HEK293 (cell line): ENCODE measurements around the gene COMMD4.
A peak's percentile ranks its signal among the peaks of the same experiment; 100 is the strongest.

Source experiments
- CTCF ChIA-PET: fragments of 350-600 bp; formaldehyde crosslinking; extraction: SDS; loops from one replicate; lab custom pipeline; 2021; ENCODE audit warnings: antibody characterized with exemption; lab: Yijun Ruan, JAX
- POLR2A ChIA-PET: fragments of 300-600 bp; formaldehyde crosslinking; extraction: SDS; loops from one replicate; lab custom pipeline; 2020; ENCODE audit warnings: antibody characterized with exemption, inconsistent platforms; lab: Yijun Ruan, JAX
- H3K27ac ChIP-seq: fragments of 200-500 bp; sonication (Bioruptor generic); 2 replicates; pipeline ENCODE4 v1.5.1; 2014; ENCODE audit warnings: low read depth, low read length, control low read depth, inconsistent platforms; ENCODE audit errors: extremely low read depth
- H3K36me3 ChIP-seq, 2 experiments: fragments of 200-500 bp in 1 of 2; sonication (Bioruptor generic) in 1 of 2; 1 replicate in 1 of 2; 2 replicates in 1 of 2; pipeline ENCODE4 v1.5.1; 2014 to 2017; ENCODE audit warnings: inconsistent platforms in 2 of 2, low read length in 2 of 2; ENCODE audit not compliant: control insufficient read depth in 2 of 2, insufficient read depth in 1 of 2
- H3K4me1 ChIP-seq: fragments of 200-500 bp; sonication (Bioruptor generic); 2 replicates; pipeline ENCODE4 v1.5.1; 2014; ENCODE audit warnings: mild to moderate bottlenecking, low read length, inconsistent platforms; ENCODE audit not compliant: control insufficient read depth, insufficient read depth
- H3K4me3 ChIP-seq: 2 replicates; pipeline ENCODE4 v1.5.1; 2011; ENCODE audit warnings: low read depth, mild to moderate bottlenecking, control low read depth, low read length, moderate library complexity
- H3K9me3 ChIP-seq: fragments of 200-500 bp; sonication (Bioruptor generic); 2 replicates; pipeline ENCODE4 v1.5.1; 2014; ENCODE audit warnings: low read depth, low read length, inconsistent platforms; ENCODE audit not compliant: control insufficient read depth, insufficient read depth
- BCL11A ChIP-seq: fragments of 450-650 bp; formaldehyde crosslinking; IDR thresholded peaks from 2 replicates; pipeline ENCODE4 v1.5.1; 2016; ENCODE audit warnings: low read depth, missing biosample characterization, missing genetic modification characterization
- HOXD13 ChIP-seq: sonication (generic); formaldehyde crosslinking; IDR thresholded peaks from 2 replicates; pipeline ENCODE4 v1.8.0; 2022; ENCODE audit warnings: missing genetic modification reagents, borderline replicate concordance
- IKZF3 ChIP-seq: fragments of 450-650 bp; IDR thresholded peaks from 2 replicates; pipeline ENCODE4 v1.5.0; 2018; ENCODE audit warnings: missing biosample characterization, mild to moderate bottlenecking, missing genetic modification characterization, moderate library complexity
- REPIN1 ChIP-seq: fragments of 450-650 bp; formaldehyde crosslinking; IDR thresholded peaks from 2 replicates; pipeline ENCODE4 v1.5.1; 2017; ENCODE audit warnings: missing biosample characterization, missing genetic modification characterization, low read depth
- SP2 ChIP-seq: fragments of 450-650 bp; formaldehyde crosslinking; IDR thresholded peaks from 2 replicates; pipeline ENCODE4 v1.5.1; 2016; ENCODE audit warnings: missing biosample characterization, missing genetic modification characterization
- ZBTB17 ChIP-seq: fragments of 450-650 bp; formaldehyde crosslinking; IDR thresholded peaks from 2 replicates; pipeline ENCODE4 v1.5.1; 2016; ENCODE audit warnings: missing biosample characterization, missing genetic modification characterization
- ZBTB20 ChIP-seq: fragments of 450-650 bp; formaldehyde crosslinking; IDR thresholded peaks from 2 replicates; pipeline ENCODE4 v1.5.1; 2016; ENCODE audit warnings: missing biosample characterization, missing genetic modification characterization
- ZBTB44 ChIP-seq: fragments of 450-650 bp; IDR thresholded peaks from 2 replicates; pipeline ENCODE4 v1.5.1; 2018; ENCODE audit warnings: missing biosample characterization, mild to moderate bottlenecking, missing genetic modification characterization
- ZBTB8A ChIP-seq: fragments of 450-650 bp; formaldehyde crosslinking; IDR thresholded peaks from 2 replicates; pipeline ENCODE4 v1.5.1; 2016; ENCODE audit warnings: missing biosample characterization, missing genetic modification characterization
- ZFP69B ChIP-seq: fragments of 450-650 bp; formaldehyde crosslinking; IDR thresholded peaks from 2 replicates; pipeline ENCODE4 v1.5.1; 2016; ENCODE audit warnings: missing biosample characterization, missing genetic modification characterization
- ZNF121 ChIP-seq: fragments of 450-650 bp; formaldehyde crosslinking; IDR thresholded peaks from 2 replicates; pipeline ENCODE4 v1.5.1; 2016; ENCODE audit warnings: missing biosample characterization, missing genetic modification characterization
- ZNF174 ChIP-seq: fragments of 450-650 bp; formaldehyde crosslinking; IDR thresholded peaks from 2 replicates; pipeline ENCODE4 v1.5.0; 2017; ENCODE audit warnings: missing biosample characterization, mild to moderate bottlenecking, missing genetic modification characterization
- ZNF24 ChIP-seq: fragments of 450-650 bp; formaldehyde crosslinking; IDR thresholded peaks from 2 replicates; pipeline ENCODE4 v1.5.1; 2016; ENCODE audit warnings: missing biosample characterization, missing genetic modification characterization
- ZNF292 ChIP-seq: fragments of 450-650 bp; formaldehyde crosslinking; IDR thresholded peaks from 2 replicates; pipeline ENCODE4 v1.5.1; 2016; ENCODE audit warnings: low read depth, missing biosample characterization, missing genetic modification characterization, borderline replicate concordance
- ZNF473 ChIP-seq: fragments of 450-650 bp; formaldehyde crosslinking; IDR thresholded peaks from 2 replicates; pipeline ENCODE4 v1.5.1; 2017; ENCODE audit warnings: missing biosample characterization, missing genetic modification characterization
- ZNF48 ChIP-seq: fragments of 450-650 bp; formaldehyde crosslinking; IDR thresholded peaks from 2 replicates; pipeline ENCODE4 v1.5.1; 2016; ENCODE audit warnings: missing biosample characterization, missing genetic modification characterization
- ZNF658 ChIP-seq: fragments of 450-650 bp; formaldehyde crosslinking; IDR thresholded peaks from 2 replicates; pipeline ENCODE4; 2016; ENCODE audit warnings: missing biosample characterization, missing genetic modification characterization
- ZNF660 ChIP-seq: fragments of 450-650 bp; IDR thresholded peaks from 2 replicates; pipeline ENCODE4 v1.5.1; 2018; ENCODE audit warnings: missing biosample characterization, mild to moderate bottlenecking, missing genetic modification characterization
- TF ChIP-seq, protein P1 (sequence below): fragments of 450-650 bp; formaldehyde crosslinking; IDR thresholded peaks from 2 replicates; pipeline ENCODE4 v1.5.1; 2016; ENCODE audit warnings: missing biosample characterization, missing genetic modification characterization
- TF ChIP-seq, protein P2 (sequence below): fragments of 450-650 bp; formaldehyde crosslinking; IDR thresholded peaks from 2 replicates; pipeline ENCODE4 v1.5.1; 2017; ENCODE audit warnings: missing biosample characterization, missing genetic modification characterization
- TF ChIP-seq, protein P3 (sequence below): fragments of 450-650 bp; formaldehyde crosslinking; IDR thresholded peaks from 2 replicates; pipeline ENCODE4 v1.5.1; 2016; ENCODE audit warnings: missing biosample characterization, missing genetic modification characterization, low read depth
- TF ChIP-seq, protein P4 (sequence below): fragments of 450-650 bp; formaldehyde crosslinking; IDR thresholded peaks from 2 replicates; pipeline ENCODE4 v1.5.1; 2016; ENCODE audit warnings: missing biosample characterization, missing genetic modification characterization, borderline replicate concordance

COMMD4 gene

DNA sequence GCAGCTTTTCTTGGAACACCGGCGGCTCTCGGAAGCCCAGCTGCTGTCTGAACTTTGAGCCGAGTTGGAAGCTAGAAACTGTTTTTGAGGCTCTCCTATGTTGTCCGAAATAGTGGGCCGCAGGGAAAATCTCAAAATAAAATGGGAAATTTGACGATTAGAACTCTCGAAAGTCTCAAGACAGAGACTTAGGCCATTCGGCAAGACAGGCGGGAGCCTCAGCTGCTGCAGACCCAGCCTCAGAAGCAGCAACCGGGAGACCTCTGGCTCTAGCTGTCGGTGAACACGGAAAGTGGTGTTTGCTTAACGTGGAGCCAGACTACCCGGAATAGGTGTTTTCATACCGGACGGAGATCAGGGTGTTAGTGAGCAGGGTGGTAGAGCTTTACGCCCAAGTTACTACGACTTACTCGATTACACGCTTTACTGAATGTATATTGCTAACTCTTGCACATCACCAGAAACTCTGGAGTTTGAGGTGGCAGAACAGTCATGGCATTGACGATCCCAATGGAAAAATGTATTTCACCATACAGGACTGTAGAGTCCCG, 32.9 kb downstream of the COMMD4 start (continued):
- peak; percentile 93 for TF ChIP-seq ZBTB20 (tag by site-specific recombination)

GRCh38 chr15:75369897-75370581, 34.2 kb downstream of the COMMD4 start:
- ChIA-PET POLR2A (interaction anchor here (0.5 to 5.8 kb wide), 9 partner anchors 17 to 521 kb away, joined by 3 to 242 read pairs (median 5); partner anchors contain the start of genes COMMD4, IMP3 and SIN3A), CTCF (interaction anchor here (0.6 to 5.3 kb wide), 12 partner anchors 12 to 432 kb away, joined by 3 to 66 read pairs (median 5); partner anchors contain the start of gene SNX33)
- Histone ChIP-seq H3K27ac (no peak overlapping the region), H3K4me3 (no peak overlapping the region), H3K9me3 (no peaks in the 10 kb centered on the region), H3K4me1 (peaks cover 8% of the 10 kb centered on the region), H3K36me3 (peaks cover 49 to 56% of the 10 kb centered on the region in 2 experiments)
- TF ChIP-seq ZNF121 (tag by site-specific recombination), result peak; percentile 98
- TF ChIP-seq, protein P1, sequence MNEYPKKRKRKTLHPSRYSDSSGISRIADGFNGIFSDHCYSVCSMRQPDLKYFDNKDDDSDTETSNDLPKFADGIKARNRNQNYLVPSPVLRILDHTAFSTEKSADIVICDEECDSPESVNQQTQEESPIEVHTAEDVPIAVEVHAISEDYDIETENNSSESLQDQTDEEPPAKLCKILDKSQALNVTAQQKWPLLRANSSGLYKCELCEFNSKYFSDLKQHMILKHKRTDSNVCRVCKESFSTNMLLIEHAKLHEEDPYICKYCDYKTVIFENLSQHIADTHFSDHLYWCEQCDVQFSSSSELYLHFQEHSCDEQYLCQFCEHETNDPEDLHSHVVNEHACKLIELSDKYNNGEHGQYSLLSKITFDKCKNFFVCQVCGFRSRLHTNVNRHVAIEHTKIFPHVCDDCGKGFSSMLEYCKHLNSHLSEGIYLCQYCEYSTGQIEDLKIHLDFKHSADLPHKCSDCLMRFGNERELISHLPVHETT (tag by site-specific recombination), result no peak
- no peak for TF ChIP-seq HOXD13 (CRISPR knock-in tag)

- TF ChIP-seq ZNF660, result no peak
- no peak for TF ChIP-seq ZNF174 (tag by site-specific recombination)
- TF ChIP-seq BCL11A, result no peak
- TF ChIP-seq ZNF24, result no peak
- TF ChIP-seq, protein P2, sequence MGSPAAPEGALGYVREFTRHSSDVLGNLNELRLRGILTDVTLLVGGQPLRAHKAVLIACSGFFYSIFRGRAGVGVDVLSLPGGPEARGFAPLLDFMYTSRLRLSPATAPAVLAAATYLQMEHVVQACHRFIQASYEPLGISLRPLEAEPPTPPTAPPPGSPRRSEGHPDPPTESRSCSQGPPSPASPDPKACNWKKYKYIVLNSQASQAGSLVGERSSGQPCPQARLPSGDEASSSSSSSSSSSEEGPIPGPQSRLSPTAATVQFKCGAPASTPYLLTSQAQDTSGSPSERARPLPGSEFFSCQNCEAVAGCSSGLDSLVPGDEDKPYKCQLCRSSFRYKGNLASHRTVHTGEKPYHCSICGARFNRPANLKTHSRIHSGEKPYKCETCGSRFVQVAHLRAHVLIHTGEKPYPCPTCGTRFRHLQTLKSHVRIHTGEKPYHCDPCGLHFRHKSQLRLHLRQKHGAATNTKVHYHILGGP (tag by site-specific recombination), result no peak
- no peak for TF ChIP-seq SP2
- TF ChIP-seq REPIN1 (tag by site-specific recombination), result no peak
- TF ChIP-seq ZNF473 (tag by site-specific recombination), result no peak
- TF ChIP-seq, protein P3, sequence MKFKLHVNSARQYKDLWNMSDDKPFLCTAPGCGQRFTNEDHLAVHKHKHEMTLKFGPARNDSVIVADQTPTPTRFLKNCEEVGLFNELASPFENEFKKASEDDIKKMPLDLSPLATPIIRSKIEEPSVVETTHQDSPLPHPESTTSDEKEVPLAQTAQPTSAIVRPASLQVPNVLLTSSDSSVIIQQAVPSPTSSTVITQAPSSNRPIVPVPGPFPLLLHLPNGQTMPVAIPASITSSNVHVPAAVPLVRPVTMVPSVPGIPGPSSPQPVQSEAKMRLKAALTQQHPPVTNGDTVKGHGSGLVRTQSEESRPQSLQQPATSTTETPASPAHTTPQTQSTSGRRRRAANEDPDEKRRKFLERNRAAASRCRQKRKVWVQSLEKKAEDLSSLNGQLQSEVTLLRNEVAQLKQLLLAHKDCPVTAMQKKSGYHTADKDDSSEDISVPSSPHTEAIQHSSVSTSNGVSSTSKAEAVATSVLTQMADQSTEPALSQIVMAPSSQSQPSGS (tag by site-specific recombination), result no peak
- no peak for TF ChIP-seq ZBTB17 (tag by site-specific recombination)
- TF ChIP-seq ZFP69B (tag by site-specific recombination), result no peak
- no peak for TF ChIP-seq ZNF658 (tag by site-specific recombination)
- TF ChIP-seq ZBTB8A (tag by site-specific recombination), result no peak
- no peak for TF ChIP-seq ZBTB44
- no peak for TF ChIP-seq ZNF48 (tag by site-specific recombination)
- no peak for TF ChIP-seq IKZF3 (tag by site-specific recombination)
- TF ChIP-seq, protein P4, sequence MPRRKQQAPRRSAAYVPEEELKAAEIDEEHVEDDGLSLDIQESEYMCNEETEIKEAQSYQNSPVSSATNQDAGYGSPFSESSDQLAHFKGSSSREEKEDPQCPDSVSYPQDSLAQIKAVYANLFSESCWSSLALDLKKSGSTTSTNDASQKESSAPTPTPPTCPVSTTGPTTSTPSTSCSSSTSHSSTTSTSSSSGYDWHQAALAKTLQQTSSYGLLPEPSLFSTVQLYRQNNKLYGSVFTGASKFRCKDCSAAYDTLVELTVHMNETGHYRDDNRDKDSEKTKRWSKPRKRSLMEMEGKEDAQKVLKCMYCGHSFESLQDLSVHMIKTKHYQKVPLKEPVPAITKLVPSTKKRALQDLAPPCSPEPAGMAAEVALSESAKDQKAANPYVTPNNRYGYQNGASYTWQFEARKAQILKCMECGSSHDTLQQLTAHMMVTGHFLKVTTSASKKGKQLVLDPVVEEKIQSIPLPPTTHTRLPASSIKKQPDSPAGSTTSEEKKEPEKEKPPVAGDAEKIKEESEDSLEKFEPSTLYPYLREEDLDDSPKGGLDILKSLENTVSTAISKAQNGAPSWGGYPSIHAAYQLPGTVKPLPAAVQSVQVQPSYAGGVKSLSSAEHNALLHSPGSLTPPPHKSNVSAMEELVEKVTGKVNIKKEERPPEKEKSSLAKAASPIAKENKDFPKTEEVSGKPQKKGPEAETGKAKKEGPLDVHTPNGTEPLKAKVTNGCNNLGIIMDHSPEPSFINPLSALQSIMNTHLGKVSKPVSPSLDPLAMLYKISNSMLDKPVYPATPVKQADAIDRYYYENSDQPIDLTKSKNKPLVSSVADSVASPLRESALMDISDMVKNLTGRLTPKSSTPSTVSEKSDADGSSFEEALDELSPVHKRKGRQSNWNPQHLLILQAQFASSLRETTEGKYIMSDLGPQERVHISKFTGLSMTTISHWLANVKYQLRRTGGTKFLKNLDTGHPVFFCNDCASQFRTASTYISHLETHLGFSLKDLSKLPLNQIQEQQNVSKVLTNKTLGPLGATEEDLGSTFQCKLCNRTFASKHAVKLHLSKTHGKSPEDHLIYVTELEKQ (tag by site-specific recombination), result no peak
- TF ChIP-seq ZNF292 (tag by site-specific recombination), result no peak
- TF ChIP-seq, all 188 proteins: peak for 0
- peaks cover 53 to 62% of the 10 kb centered on the region in 2 experiments for H3K36me3 ChIP-seq
- H3K4me1 ChIP-seq, result peaks cover 8% of the 10 kb centered on the region
- no peaks in the 10 kb centered on the region for H3K9me3 ChIP-seq
- no peak overlapping the region for H3K4me3 ChIP-seq
- CTCF ChIA-PET, result interaction anchor here (1.1 kb wide), 2 partner anchors 12 to 84 kb away, joined by 4 read pairs; no protein-coding TSS in a partner anchor
- no peak overlapping the region for H3K27ac ChIP-seq
- POLR2A ChIA-PET, result interaction anchor here (5.8 kb wide), 1 partner anchor 82 kb away, joined by 242 read pairs; the partner anchor contains the start of gene SIN3A
These were observed 35.6 kb downstream of the COMMD4 start for GRCh38 chr15:75371486-75371885.
